HG03575 (cell line): Measurements from ENCODE around the gene TTN.

Source experiments
- ATAC-seq: cut with Tn5 transposase; IDR thresholded peaks from one replicate; pipeline ENCODE4 v1.9.1; 2021; ENCODE audit not compliant: unreplicated experiment, insufficient number of reproducible peaks, low FRiP score; ENCODE audit errors: extremely low read depth

Gene TTN

GRCh38 chr2:178819992-178820391 is 12.8 kb upstream of the TTN start:
- ATAC-seq = peak; percentile 92

DNA sequence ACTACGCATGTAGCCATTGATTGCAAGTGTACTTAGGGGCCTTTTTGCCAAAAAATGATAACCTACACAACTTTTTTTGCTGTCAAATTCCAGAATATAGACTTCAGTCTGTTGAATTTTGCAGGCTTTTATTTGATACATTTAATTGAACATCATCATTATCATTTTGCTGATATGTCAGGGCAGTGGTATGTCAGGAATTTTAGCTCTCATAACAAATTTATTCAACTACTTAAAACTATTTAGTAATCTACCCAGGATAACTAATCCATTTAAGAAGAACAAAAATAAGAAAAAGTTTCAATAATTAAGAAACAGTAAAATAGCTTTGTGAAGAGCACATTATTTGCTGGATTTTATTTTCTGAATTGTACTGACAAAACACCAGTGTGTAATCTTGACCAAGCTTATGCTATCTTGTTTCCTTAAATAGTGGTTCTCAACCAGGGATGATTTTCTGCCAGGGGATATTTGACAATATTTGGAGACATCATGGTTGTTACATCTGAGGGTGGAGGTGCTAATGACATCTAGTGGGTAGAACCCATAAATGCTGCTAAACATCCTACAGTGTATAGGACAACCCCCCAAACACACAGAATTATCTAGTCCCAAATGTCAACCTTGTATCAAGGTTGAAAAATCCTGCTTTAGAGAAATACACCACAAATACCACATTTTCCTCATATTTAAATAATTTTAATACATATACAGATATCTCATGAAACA is 12.1 kb upstream of the TTN start:
- ATAC-seq = no peak

GRCh38 chr2:178811901-178812300 is 4.7 kb upstream of the TTN start:
- no peak for ATAC-seq

DNA sequence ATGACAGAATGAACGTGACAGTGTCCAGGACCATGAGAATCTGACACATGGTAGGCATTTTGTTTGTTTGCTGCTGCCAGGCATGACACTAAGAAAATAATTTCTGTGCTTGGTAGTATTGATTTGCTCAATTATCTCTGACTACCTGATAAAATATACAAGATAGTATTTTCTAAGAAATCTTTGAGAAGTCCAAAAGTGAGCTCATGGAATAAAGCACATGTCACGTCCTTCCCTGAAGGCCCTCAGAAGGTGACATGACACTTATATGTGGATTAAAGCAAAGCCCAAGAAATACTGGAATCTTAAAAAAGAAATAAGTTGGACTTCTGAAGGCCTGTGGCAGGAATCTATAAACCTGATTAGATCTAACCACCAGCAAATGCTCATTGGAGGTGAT is 3.8 kb upstream of the TTN start:
- no peak for ATAC-seq

DNA sequence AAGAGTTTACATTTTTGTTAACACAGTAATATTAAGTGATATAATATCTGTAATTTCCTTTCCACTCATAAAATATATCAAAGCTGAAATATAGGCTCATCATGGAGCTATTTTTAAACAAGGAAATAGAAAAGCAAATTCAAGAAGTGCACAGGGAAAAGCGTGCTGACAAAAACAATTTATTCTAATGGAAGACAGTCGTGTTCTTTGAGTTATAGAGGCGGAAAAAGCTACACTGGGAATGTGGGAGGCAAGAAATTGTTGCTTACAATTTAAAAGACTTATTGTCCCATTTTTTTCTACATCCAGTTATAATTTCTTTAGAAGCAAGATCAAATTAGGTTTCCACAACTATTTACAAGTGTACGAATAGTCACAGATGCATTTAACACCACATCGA is 3.2 kb upstream of the TTN start:
- no peak for ATAC-seq

DNA sequence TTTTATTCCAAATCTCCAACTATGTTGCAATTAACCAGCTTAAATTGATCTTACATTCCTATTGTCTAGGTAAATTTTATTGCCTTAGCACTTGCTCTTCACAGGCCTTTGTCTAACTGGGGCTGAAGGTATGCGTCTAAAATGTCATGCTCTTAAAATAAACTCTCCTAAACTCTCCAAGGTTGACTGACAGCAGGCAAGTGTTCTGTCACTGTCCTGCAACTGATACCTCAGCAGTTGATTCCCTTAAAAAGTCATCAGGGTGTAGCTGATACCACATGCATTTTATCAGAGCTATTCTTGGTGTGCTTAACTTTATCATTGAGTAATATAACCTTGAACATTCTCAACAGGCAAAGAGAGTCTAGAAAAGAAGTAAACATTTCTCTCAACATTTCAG is 680 bp downstream of the TTN start:
- no peak for ATAC-seq

DNA sequence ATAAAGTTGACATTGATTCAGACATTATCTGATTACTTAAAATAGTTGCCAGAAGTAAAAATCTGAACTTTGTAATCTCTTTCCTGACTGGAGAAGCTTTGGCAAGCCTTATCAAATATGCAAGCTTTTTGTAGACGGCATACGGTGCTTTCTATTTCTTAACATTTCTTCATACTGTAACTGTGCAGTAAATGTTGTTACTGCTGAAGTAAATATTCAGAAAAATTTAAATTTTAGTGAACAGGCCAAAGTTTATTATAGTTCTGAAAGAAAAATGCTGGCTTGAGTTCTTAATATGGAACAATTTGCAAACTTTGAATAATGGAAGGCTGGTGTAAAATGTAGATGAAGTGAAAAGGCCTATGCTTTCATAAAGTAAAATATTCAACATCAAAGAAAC is 1.8 kb downstream of the TTN start:
- ATAC-seq = no peak

DNA sequence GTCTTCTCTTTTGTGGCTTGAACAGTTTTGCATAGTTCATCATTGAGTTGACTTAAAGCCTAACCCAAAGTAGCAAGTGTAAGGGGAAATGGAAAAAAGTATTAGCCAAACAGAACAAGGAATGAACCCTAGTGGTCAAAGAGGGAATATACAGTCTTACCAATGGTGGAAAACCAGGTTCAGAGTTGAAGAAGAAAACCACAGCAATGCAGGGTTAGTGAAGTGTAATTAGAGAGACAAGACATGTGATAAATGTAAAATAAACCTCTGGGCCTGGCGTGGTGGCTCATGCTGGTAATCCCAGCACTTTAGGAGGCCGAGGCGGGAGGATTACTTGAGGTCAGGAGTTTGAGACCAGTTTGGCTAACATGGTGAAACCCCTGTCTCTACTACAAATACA is 2.4 kb downstream of the TTN start:
- no peak for ATAC-seq

DNA sequence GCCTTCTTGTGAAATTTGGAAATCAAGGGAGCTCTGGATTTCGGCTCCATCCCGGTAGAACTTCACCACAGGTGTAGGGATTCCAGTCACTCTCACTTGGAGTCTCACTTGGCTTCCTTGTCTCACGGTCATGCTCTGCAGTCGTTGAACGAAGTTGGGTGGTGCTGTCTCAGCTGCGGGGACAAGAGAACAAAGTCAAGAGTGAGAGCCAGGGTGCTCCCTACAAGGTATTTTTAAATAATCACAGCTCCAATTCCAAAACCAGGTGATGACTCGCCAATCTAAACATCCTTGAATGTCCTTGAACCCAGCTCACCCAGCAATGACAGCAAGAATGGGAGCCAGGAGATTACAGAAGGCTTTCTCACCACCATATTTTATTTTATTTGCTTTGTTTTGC is 6.7 kb downstream of the TTN start:
- ATAC-seq = no peak

- ATAC-seq = no peak
These were observed 7.9 kb downstream of the TTN start for GRCh38 chr2:178799305-178799704.

- no peak for ATAC-seq
These were observed 11.0 kb downstream of the TTN start for GRCh38 chr2:178796079-178796677.

GRCh38 chr2:178787934-178788333 is 19.3 kb downstream of the TTN start:
- no peak for ATAC-seq

- ATAC-seq = no peak
These were observed 20.1 kb downstream of the TTN start for GRCh38 chr2:178787155-178787554.

DNA sequence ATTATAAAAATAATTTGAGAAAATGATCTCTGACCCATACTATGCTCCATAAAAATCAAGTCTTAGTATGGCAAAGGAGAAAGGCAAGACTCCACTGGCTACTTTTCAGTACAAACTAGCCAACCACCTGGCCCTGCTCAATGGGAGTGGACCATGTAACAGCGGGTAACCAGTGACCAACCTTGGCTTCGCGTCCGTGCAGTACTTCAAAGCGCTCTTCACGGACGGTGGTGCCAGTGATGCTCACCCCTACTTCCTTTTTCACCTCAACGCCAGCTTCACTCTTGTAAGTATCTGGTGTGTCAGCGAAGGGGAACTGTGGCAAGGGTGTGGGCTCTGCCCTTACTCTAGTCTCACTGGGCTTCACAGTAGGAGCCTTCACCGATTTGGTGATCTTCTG is 23.3 kb downstream of the TTN start:
- ATAC-seq = no peak

GRCh38 chr2:178782236-178782635 is 25.0 kb downstream of the TTN start:
- no peak for ATAC-seq

DNA sequence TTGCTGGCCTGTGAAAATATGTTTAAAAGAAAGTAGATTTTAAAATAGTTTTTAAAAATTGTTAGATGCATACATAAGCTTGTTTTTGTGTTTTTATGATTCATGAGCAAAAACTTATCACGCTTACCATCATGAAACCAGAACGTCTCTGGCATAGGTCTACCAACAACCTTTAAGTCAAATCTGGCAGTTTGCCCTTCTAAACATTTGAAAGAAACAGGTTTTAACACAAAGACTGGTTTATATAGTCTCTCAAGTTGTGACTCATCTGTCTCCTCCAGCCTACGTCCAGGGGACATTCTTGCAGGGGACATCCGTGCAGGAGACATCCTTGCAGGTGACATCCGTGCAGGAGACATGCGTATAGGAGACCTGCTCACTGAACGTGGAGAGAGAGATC is 29.6 kb downstream of the TTN start:
- ATAC-seq = no peak

DNA sequence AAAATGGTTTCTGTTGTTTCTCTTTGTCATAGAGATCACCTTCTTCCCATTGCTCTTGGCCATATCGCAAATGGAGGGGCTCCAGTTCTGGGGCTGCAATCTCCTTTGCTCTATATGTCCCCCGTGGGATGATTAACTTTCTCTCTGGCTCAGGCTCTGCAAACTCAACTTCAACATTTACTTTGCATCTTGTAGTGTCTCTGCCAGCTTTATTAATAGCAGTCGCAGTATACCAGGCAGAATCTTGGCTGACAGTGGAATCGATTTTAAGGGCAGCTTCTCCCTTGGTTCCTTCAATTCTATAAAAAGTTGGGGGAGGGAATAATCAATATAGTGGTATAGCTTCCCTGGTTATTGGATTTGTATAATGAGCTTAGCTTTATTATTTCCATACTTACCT is 30.5 kb downstream of the TTN start:
- ATAC-seq = no peak

- ATAC-seq = no peak
These were observed 31.2 kb downstream of the TTN start for GRCh38 chr2:178775975-178776374.

DNA sequence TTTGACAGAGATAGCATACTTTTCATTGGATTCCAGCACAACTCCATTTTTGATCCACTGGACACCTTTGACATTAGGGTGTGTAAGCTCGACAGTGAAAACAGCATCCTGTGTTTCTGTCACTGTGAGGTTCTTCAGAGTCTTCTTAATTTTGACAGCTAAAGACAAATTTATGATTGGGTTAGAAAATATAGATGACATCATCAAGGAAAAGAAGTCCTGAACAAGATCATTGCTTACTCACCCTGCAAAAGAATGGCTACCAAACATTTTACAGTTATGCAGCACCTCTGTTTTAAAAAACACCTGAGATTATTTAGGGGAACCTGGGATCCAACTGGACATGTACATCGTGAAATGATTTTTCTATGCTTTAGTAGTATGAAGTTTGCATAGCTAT is 36.7 kb downstream of the TTN start:
- no peak for ATAC-seq

- ATAC-seq = no peak
These were observed 39.8 kb downstream of the TTN start for GRCh38 chr2:178767094-178768060.
